K562 (cell line): ENCODE results near the gene FSCN2.

Experiments used
- CHD4 ChIP-seq: fragments of 200-600 bp; sonication (generic); IDR thresholded peaks from 3 replicates; pipeline ENCODE4 v1.6.1; 2012; ENCODE audit warnings: low read depth, mild to moderate bottlenecking, mixed read lengths, low read length, inconsistent platforms; ENCODE audit not compliant: insufficient read depth, insufficient replicate concordance, poor library complexity, severe bottlenecking
- KAT8 ChIP-seq: fragments of 450-650 bp; IDR thresholded peaks from 2 replicates; pipeline ENCODE4 v1.6.1; 2016; ENCODE audit warnings: low read depth, mild to moderate bottlenecking
- SMARCB1 ChIP-seq: IDR thresholded peaks from 2 replicates; pipeline ENCODE4 v1.6.1; 2011; ENCODE audit warnings: improper control_type of control experiment, low read depth; ENCODE audit not compliant: insufficient read length
- ZKSCAN8 ChIP-seq: fragments of 200-800 bp; sonication (Bioruptor generic); IDR thresholded peaks from 2 replicates; pipeline ENCODE4 v1.6.1; 2016; ENCODE audit warnings: missing genetic modification characterization, missing compliant biosample characterization
- ZNF140 ChIP-seq: fragments of 250-450 bp; sonication (Bioruptor Pico); IDR thresholded peaks from 2 replicates; pipeline ENCODE4 v1.8.0; 2021; ENCODE audit warnings: moderate library complexity, mild to moderate bottlenecking, inconsistent platforms
- ZNF217 ChIP-seq: sonication (generic); formaldehyde crosslinking; IDR thresholded peaks from 2 replicates; pipeline ENCODE4 v1.8.0; 2022; ENCODE audit warnings: mild to moderate bottlenecking, missing genetic modification reagents

DNA sequence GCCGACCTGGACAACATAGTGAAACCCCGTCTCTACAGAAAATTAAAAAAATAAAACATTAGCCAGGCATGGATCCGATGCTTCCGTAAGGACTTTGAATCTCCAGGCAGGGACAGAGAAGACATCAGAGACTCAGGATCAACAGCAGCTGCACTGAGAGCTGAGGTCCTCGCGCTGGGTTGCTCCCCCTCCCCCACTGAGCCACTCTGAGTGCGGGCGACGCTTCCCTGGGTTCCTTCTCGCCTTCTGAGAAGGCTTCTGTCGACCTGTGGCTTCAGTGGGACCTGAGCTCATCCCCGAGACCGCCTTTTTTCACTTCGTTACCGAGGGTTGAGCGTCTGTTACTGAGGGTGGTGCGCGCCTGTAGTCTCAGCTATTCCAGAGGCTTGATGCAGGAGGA, 36.0 kb upstream of the FSCN2 start:
- TF ChIP-seq ZNF140 (no peak), CHD4 (no peak), KAT8 (no peak), ZNF217 (CRISPR knock-in tag) (no peak), ZKSCAN8 (CRISPR knock-in tag) (no peak), SMARCB1 (no peak)
